Fibroblast of lung (primary cell): ENCODE results near the gene ATP11A.

Experiments
- CTCF ChIP-seq, 2 donors: IDR thresholded peaks in 1 of 2; conservative IDR thresholded peaks in 1 of 2; 1 replicate in 1 of 2; 2 replicates in 1 of 2; pipeline ENCODE4 v1.5.1; 2011 to 2012; ENCODE audit warnings: low read length in 2 of 2, control low read depth in 1 of 2, inconsistent platforms in 1 of 2, low read depth in 1 of 2, mild to moderate bottlenecking in 1 of 2
- EZH2 ChIP-seq: IDR thresholded peaks from 2 replicates; pipeline ENCODE4 v1.5.1; 2012; ENCODE audit warnings: low read length, control low read depth, mild to moderate bottlenecking; ENCODE audit errors: missing control alignments

GRCh38 chr13:112657850-112658445 is 31.9 kb upstream of the ATP11A start:
- TF ChIP-seq CTCF (conservative IDR thresholded peaks at IDR 0.05 in 1 of 2, IDR thresholded peaks at IDR 0.05 in 1 of 2; ENCODE audit: low read depth in 1 of 2, low read length in 2 of 2): no peak
- TF ChIP-seq EZH2: no peak
